Uterus (tissue), 2 donors: Measurements from ENCODE around the gene WDR20.

Experiments
- CTCF ChIP-seq, 4 experiments: fragments of 200-600 bp in 2 of 4; fragments of 450-650 bp in 2 of 4; sonication (generic) in 2 of 4; IDR thresholded peaks; one replicate each; pipeline ENCODE4 v1.5.1; 2016 to 2019; ENCODE audit warnings: antibody characterized with exemption in 4 of 4, mild to moderate bottlenecking in 2 of 4, moderate library complexity in 1 of 4
- POLR2A ChIP-seq, 2 donors: fragments of 450-650 bp; IDR thresholded peaks; one replicate each; pipeline ENCODE4 v1.6.1; 2016; ENCODE audit warnings: antibody characterized with exemption in 2 of 2, mild to moderate bottlenecking in 1 of 2, moderate library complexity in 1 of 2

GRCh38 chr14:102196902-102197230 lies 57.2 kb downstream of the WDR20 start:
- TF ChIP-seq POLR2A (IDR thresholded peaks at IDR 0.05) (no peak), CTCF (IDR thresholded peaks at IDR 0.05) (no peak)
